ENCODE data around the gene PITPNM3. TPM values are rescaled to one million over a fixed set of nuclear protein-coding genes. Genes with fewer than 3 reads are reported as not detected.
A peak's percentile ranks its signal among the peaks of the same experiment; 100 is the strongest.

The PITPNM3 gene
- total RNA-seq, 2 donors from 2014 or later: 1.3 to 3.4 TPM

DNA sequence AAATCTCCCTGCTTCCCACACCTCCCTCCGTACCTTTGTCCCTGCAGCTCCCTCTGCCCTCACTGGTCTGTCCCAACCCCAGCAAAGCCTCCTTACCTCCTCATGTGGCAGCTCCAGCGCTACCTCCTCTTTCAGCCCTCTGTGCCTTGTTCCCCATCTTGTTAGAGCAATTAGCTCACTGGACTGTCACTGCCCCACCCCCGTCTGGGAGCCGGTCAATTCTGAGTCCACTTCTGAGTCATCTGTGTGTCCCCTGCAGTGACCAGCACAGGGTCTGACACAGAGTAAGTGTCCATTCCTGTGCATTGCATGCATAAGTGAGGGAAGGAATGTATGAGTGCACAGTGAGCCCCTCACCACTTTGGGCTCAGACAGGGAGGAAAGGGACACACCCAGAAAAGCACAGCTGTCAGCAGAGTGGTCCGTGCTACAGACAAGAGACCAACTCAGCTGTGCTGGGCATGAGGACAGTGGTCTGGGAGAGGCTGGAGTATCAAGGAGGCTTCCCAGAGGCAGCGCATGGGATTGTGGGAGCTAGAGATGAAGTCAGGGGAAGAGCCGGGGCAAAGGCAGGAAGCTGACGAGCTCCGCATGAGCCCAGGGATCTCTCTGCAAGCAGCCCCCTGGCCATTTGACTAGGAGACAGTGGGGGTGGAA, 45.9 kb downstream of the PITPNM3 start:
- peak in 2 of 4 donors; percentile 14 to 18 for DNase-seq
- H3K4me1 ChIP-seq: peaks cover 20% of the 10 kb centered on the region
- H3K36me3 ChIP-seq (replicated peaks in 1 of 2; ENCODE audit: insufficient read depth in 1 of 2, low read depth in 2 of 2): no peaks in the 10 kb centered on the region
- WGBS, 2 donors: 74 to 76% methylated on average over 9 of the region's 9 CpGs
- intact Hi-C loops (cut with DNase I): no loop called here
- H3K9me3 ChIP-seq: no peaks in the 10 kb centered on the region
- H3K27ac ChIP-seq: peak overlapping the region in 3 of 4 donors; percentile 32 to 69 (median 34)
- peak; percentile 48 for ATAC-seq
- TF ChIP-seq, protein P1, sequence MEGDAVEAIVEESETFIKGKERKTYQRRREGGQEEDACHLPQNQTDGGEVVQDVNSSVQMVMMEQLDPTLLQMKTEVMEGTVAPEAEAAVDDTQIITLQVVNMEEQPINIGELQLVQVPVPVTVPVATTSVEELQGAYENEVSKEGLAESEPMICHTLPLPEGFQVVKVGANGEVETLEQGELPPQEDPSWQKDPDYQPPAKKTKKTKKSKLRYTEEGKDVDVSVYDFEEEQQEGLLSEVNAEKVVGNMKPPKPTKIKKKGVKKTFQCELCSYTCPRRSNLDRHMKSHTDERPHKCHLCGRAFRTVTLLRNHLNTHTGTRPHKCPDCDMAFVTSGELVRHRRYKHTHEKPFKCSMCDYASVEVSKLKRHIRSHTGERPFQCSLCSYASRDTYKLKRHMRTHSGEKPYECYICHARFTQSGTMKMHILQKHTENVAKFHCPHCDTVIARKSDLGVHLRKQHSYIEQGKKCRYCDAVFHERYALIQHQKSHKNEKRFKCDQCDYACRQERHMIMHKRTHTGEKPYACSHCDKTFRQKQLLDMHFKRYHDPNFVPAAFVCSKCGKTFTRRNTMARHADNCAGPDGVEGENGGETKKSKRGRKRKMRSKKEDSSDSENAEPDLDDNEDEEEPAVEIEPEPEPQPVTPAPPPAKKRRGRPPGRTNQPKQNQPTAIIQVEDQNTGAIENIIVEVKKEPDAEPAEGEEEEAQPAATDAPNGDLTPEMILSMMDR (IDR thresholded peaks at IDR 0.05): no peak
- TF ChIP-seq POLR2A (IDR thresholded peaks at IDR 0.05): no peak
- no peak overlapping the region for H3K4me3 ChIP-seq
- H3K27me3 ChIP-seq: no peaks in the 10 kb centered on the region

DNA sequence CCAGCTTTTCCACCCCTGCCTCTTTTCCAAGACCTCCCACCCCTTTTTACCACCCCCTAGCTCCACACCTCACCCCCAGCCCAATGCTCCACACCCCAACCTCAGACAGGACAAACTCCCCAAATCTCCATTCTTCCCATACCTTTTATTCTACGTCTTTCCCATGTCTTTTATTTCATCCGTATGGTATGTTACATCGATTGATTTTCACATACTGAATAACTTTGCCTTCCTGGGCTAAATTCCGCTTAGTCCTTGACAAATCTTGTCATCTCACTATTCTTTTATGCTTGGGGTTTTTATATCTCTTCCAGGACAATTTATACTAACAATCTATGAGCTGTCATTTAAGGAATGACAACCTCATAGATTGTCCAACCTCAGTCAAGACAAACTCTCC, 46.4 kb downstream of the PITPNM3 start:
- peaks cover 20% of the 10 kb centered on the region for H3K4me1 ChIP-seq
- intact Hi-C loops (cut with DNase I): no loop called here
- no peak for TF ChIP-seq POLR2A (IDR thresholded peaks at IDR 0.05)
- TF ChIP-seq, protein P1 (IDR thresholded peaks at IDR 0.05): no peak
- no peaks in the 10 kb centered on the region for H3K9me3 ChIP-seq
- DNase-seq (no peak), ATAC-seq (peak; percentile 73)
- no peak overlapping the region for H3K4me3 ChIP-seq
- H3K27me3 ChIP-seq: no peaks in the 10 kb centered on the region
- 46 to 51% methylated on average over 4 of the region's 4 CpGs for WGBS, 2 donors
- H3K27ac ChIP-seq: peak overlapping the region in 3 of 4 donors; percentile 32 to 69 (median 34)
- H3K36me3 ChIP-seq (replicated peaks in 1 of 2; ENCODE audit: insufficient read depth in 1 of 2, low read depth in 2 of 2): no peaks in the 10 kb centered on the region

DNA sequence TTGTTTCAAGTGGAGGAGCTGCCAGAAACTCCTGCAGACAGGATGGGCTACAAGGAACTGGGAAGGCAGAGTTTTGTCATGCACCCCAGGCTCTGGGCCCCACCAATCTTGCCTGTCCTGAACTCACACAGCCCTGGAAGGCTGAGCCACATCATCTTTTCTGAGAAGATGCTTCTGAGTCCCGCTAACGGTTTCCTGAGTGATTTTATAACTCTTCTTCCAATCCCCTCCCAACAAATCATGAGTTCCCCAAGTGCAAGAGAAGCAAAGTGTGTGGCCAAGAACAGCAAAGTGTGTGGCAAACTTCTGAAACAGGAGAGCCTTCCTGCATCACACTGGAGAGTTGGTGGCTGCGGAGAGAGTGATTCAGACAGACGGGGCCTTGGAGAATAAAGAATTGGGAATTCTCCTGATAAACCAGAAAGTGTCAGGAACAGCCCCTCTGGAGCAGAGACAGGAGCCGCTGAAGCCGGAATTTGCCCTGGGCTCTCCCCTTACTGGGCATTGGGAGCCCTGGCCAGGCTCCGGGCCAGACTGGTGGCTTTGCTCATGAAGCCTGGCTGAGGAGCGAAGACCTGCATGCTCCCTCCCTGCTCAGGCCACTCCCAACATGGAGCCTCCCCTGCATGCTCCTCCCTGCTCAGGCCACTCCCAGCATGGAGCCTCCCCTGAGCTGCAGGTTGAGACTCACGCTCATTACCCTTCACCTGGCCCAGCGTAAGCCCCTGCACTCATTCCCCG, 47.2 kb downstream of the PITPNM3 start:
- TF ChIP-seq, protein P1 (IDR thresholded peaks at IDR 0.05): no peak
- TF ChIP-seq POLR2A (IDR thresholded peaks at IDR 0.05): no peak
- DNase-seq (peak in 3 of 4 donors; percentile 8 to 19 (median 16)), ATAC-seq (peak; percentile 67)
- intact Hi-C loops (cut with DNase I): no loop called here
- Histone ChIP-seq H3K4me3 (no peak overlapping the region), H3K36me3 (replicated peaks in 1 of 2; ENCODE audit: insufficient read depth in 1 of 2, low read depth in 2 of 2) (no peaks in the 10 kb centered on the region), H3K27ac (peak overlapping the region in 2 of 4 donors; percentile 34 to 69), H3K27me3 (no peaks in the 10 kb centered on the region), H3K4me1 (peaks cover 20% of the 10 kb centered on the region), H3K9me3 (no peaks in the 10 kb centered on the region)
- 67 to 73% methylated on average over 11 of the region's 11 CpGs for WGBS, 2 donors

DNA sequence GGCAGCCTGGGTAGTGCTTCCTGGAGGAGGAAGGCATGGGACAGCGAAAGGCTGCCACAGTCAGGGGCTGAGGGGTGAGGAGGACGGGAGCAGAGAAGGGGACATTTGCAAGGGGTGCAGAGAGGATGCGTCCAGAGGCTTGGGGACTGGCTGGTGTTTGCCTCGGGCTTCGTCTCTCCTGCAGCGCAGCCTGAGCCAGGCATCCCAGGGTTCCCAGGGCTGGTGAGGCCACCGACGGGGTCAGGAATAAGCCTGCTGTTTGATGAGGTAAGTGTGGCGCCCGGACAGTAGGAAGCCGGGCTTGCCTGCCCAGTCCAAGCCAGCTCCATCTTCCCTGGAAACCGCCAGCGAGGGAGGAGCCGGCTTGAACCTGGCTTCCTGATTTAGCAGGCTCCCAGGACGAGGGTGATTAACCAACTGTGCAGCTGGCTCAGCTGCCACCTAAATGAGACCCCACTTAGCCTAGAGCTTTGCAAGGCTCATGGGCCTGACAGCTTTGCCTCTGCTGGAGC, 47.8 kb downstream of the PITPNM3 start:
- no peaks in the 10 kb centered on the region for H3K9me3 ChIP-seq
- no peak overlapping the region for H3K4me3 ChIP-seq
- H3K27ac ChIP-seq: peak overlapping the region in 2 of 4 donors; percentile 34 to 69
- no peak for TF ChIP-seq POLR2A (IDR thresholded peaks at IDR 0.05)
- TF ChIP-seq, protein P1 (IDR thresholded peaks at IDR 0.05): no peak
- H3K27me3 ChIP-seq: no peaks in the 10 kb centered on the region
- ATAC-seq (no peak), DNase-seq (no peak)
- 71 to 79% methylated on average over 9 to 15 of the region's 15 CpGs for WGBS, 2 donors
- H3K36me3 ChIP-seq (replicated peaks in 1 of 2; ENCODE audit: insufficient read depth in 1 of 2, low read depth in 2 of 2): no peaks in the 10 kb centered on the region
- peaks cover 20% of the 10 kb centered on the region for H3K4me1 ChIP-seq
- intact Hi-C loops (cut with DNase I): no loop called here
